Activated CD8-positive, alpha-beta memory T cell treated with anti-CD3 and anti-CD28 coated beads for 36 hours (primary cell): Measurements from ENCODE around the gene ENTPD1. TPM values are rescaled to one million over a fixed set of nuclear protein-coding genes. Genes with fewer than 3 reads are reported as not detected.
"Not testable (repeated sequence)": the region's sequence is repeated elsewhere in the genome, so short reads cannot be mapped to it uniquely, and the experiment has no call there.

ENCODE experiments used
- CTCF ChIA-PET: fragments of 350-600 bp; sonication (Branson Sonifier 250); formaldehyde crosslinking; loops from one replicate; lab custom pipeline; 2021; ENCODE audit warnings: antibody characterized with exemption; lab: Charles Lee
- POLR2A ChIA-PET: fragments of 350-600 bp; sonication (Branson Sonifier 250); formaldehyde crosslinking; loops from one replicate; lab custom pipeline; 2021; ENCODE audit warnings: antibody characterized with exemption; lab: Charles Lee
- total RNA-seq, 2 experiments: library from RNA; stranded (reverse); gene quantifications; one replicate each; pipeline ENCODE4 v1.2.3, GENCODE V29; 2021

ENTPD1 gene
- 1 to 10 TPM; 8.5 to 9.7 TPM for total RNA-seq

GRCh38 chr10:95756041-95756761 lies at the start of gene ENTPD1:
ENTPD1 (plus strand) TSS chr10:95756163; CDS start chr10:95756240, 77 bp downstream.
- ChIA-PET POLR2A (interaction anchor here (0.7 kb wide), 1 partner anchor 31 kb away, joined by 3 read pairs; no protein-coding TSS in a partner anchor), CTCF (interaction anchor here (1.7 to 2.5 kb wide), 2 partner anchors 63 to 86 kb away, joined by 5 to 8 read pairs; partner anchors contain the start of gene TCTN3)

- CTCF ChIA-PET = interaction anchor here (2.1 kb wide), 1 partner anchor 12 kb away, joined by 8 read pairs; the partner anchor contains the start of gene TCTN3
- POLR2A ChIA-PET = no interaction called here
Observed at GRCh38 chr10:95706573-95706972, 49.4 kb upstream of the ENTPD1 start.

GRCh38 chr10:95706990-95707389 lies 49.0 kb upstream of the ENTPD1 start:
- ChIA-PET POLR2A (no interaction called here), CTCF (interaction anchor here (2.1 kb wide), 1 partner anchor 13 kb away, joined by 8 read pairs; the partner anchor contains the start of gene TCTN3)

- POLR2A ChIA-PET = no interaction called here
- CTCF ChIA-PET = interaction anchor here (1.0 kb wide), 1 partner anchor 18 kb away, joined by 3 read pairs; the partner anchor contains the start of gene TCTN3
Observed at GRCh38 chr10:95711492-95711891, 44.5 kb upstream of the ENTPD1 start.

GRCh38 chr10:95716466-95716865 lies 39.5 kb upstream of the ENTPD1 start:
- ChIA-PET CTCF (no interaction called here), POLR2A (no interaction called here)

- POLR2A ChIA-PET = no interaction called here
- CTCF ChIA-PET = no interaction called here
Observed at GRCh38 chr10:95716866-95717265, 39.1 kb upstream of the ENTPD1 start.

- POLR2A ChIA-PET = not testable (repeated sequence)
- CTCF ChIA-PET = interaction anchor here (0.6 kb wide), 1 partner anchor 177 kb away, joined by 3 read pairs; no protein-coding TSS in a partner anchor
Observed at GRCh38 chr10:95720745-95721144, 35.2 kb upstream of the ENTPD1 start.

- POLR2A ChIA-PET = not testable (repeated sequence)
Observed at GRCh38 chr10:95722496-95722895, 33.5 kb upstream of the ENTPD1 start.

GRCh38 chr10:95728526-95728925 lies 27.4 kb upstream of the ENTPD1 start:
- CTCF ChIA-PET = no interaction called here
- POLR2A ChIA-PET = no interaction called here

More at GRCh38 chr10:95722496-95722895, 33.5 kb upstream of the ENTPD1 start:
- CTCF ChIA-PET = not testable (repeated sequence)

- ChIA-PET CTCF (no interaction called here), POLR2A (no interaction called here)
Observed at GRCh38 chr10:95729323-95730055, 26.5 kb upstream of the ENTPD1 start.

- ChIA-PET POLR2A (no interaction called here), CTCF (no interaction called here)
Observed at GRCh38 chr10:95730233-95730632, 25.7 kb upstream of the ENTPD1 start.

- POLR2A ChIA-PET = not testable (repeated sequence)
Observed at GRCh38 chr10:95732907-95733306, 23.1 kb upstream of the ENTPD1 start.

GRCh38 chr10:95739056-95739455 lies 16.9 kb upstream of the ENTPD1 start:
- POLR2A ChIA-PET = no interaction called here
- CTCF ChIA-PET = no interaction called here

More at GRCh38 chr10:95732907-95733306, 23.1 kb upstream of the ENTPD1 start:
- CTCF ChIA-PET = not testable (repeated sequence)

GRCh38 chr10:95741807-95742467 lies 14.0 kb upstream of the ENTPD1 start:
- CTCF ChIA-PET = no interaction called here
- POLR2A ChIA-PET = no interaction called here

GRCh38 chr10:95742485-95742884 lies 13.5 kb upstream of the ENTPD1 start:
- CTCF ChIA-PET = no interaction called here
- POLR2A ChIA-PET = no interaction called here

- CTCF ChIA-PET = no interaction called here
- POLR2A ChIA-PET = no interaction called here
Observed at GRCh38 chr10:95742962-95743535, 12.9 kb upstream of the ENTPD1 start.

- POLR2A ChIA-PET = no interaction called here
Observed at GRCh38 chr10:95745501-95745900, 10.5 kb upstream of the ENTPD1 start.

GRCh38 chr10:95748349-95748748 lies 7.6 kb upstream of the ENTPD1 start:
- ChIA-PET CTCF (no interaction called here), POLR2A (no interaction called here)

More at GRCh38 chr10:95745501-95745900, 10.5 kb upstream of the ENTPD1 start:
- CTCF ChIA-PET = no interaction called here

- ChIA-PET POLR2A (interaction anchor here (0.7 kb wide), 1 partner anchor 30 kb away, joined by 3 read pairs; no protein-coding TSS in a partner anchor), CTCF (interaction anchor here (1.7 to 2.5 kb wide), 2 partner anchors 62 to 87 kb away, joined by 5 to 8 read pairs; partner anchors contain the start of gene TCTN3)
Observed at GRCh38 chr10:95755511-95756004, 405 bp upstream of the ENTPD1 start.
